IMR-90 (cell line): ENCODE results near the gene B4GALT1. TPM values are rescaled to one million over a fixed set of nuclear protein-coding genes. Genes with fewer than 3 reads are reported as not detected.

Experiments
- ATAC-seq: fragments of 200-7000 bp; cut with Tn5 transposase; 2 replicates; pipeline ENCODE4 v1.9.1; 2020; ENCODE audit warnings: low read depth, mild to moderate bottlenecking, moderate library complexity
- BruUV-seq: library from RNA; stranded (reverse); fragments of 400-500 nt; replicated peaks from 2 replicates; lab custom pipeline; 2021; lab: Mats Ljungman, UMichigan
- CTCF ChIA-PET: fragments of 300-600 bp; formaldehyde crosslinking; extraction: SDS; loops from one replicate; lab custom pipeline; 2021; ENCODE audit warnings: antibody characterized with exemption; lab: Yijun Ruan, JAX
- POLR2A ChIA-PET: fragments of 300-600 bp; sonication (Branson Sonifier 250); formaldehyde crosslinking; loops from one replicate; lab custom pipeline; 2022; ENCODE audit warnings: antibody characterized with exemption; ENCODE audit not compliant: unreplicated experiment; lab: Charles Lee
- DNase-seq: peaks from one replicate; pipeline ENCODE4 v3.0.0; 2013
- H2AFZ ChIP-seq: replicated peaks from 2 replicates; pipeline ENCODE3; 2013; ENCODE audit warnings: low read length, mild to moderate bottlenecking; ENCODE audit not compliant: poor library complexity
- H2AK5ac ChIP-seq: 2 replicates; pipeline ENCODE4 v1.6.1; 2013; ENCODE audit warnings: low read depth, low read length, inconsistent platforms
- H2AK9ac ChIP-seq: replicated peaks from 2 replicates; pipeline ENCODE3; 2013; ENCODE audit warnings: mild to moderate bottlenecking, low read depth, low read length, moderate library complexity; ENCODE audit not compliant: poor library complexity
- H2BK120ac ChIP-seq: 2 replicates; pipeline ENCODE4 v1.6.1; 2013; ENCODE audit warnings: low read depth, low read length, inconsistent platforms
- H2BK15ac ChIP-seq: 3 replicates; pipeline ENCODE4 v1.6.1; 2013; ENCODE audit warnings: low read depth, low read length, inconsistent platforms
- H2BK20ac ChIP-seq: 2 replicates; pipeline ENCODE4 v1.6.1; 2013; ENCODE audit warnings: low read depth, mild to moderate bottlenecking, inconsistent platforms, low read length, moderate library complexity
- H2BK5ac ChIP-seq: 2 replicates; pipeline ENCODE4 v1.6.1; 2013; ENCODE audit warnings: mild to moderate bottlenecking, low read depth, low read length, inconsistent platforms; ENCODE audit not compliant: poor library complexity, severe bottlenecking
- H3K14ac ChIP-seq: replicated peaks from 2 replicates; pipeline ENCODE4 v1.6.1; 2013; ENCODE audit warnings: low read depth, low read length, inconsistent platforms
- H3K18ac ChIP-seq: 2 replicates; pipeline ENCODE4 v1.6.1; 2013; ENCODE audit warnings: low read depth, low read length, control low read depth
- H3K23ac ChIP-seq: 2 replicates; pipeline ENCODE4 v1.6.1; 2013; ENCODE audit warnings: low read depth, low read length, inconsistent platforms
- H3K27ac ChIP-seq: 2 replicates; pipeline ENCODE4 v1.5.1; 2013; ENCODE audit warnings: mild to moderate bottlenecking, control low read depth, low read length; ENCODE audit not compliant: insufficient read depth
- H3K27me3 ChIP-seq: 2 replicates; pipeline ENCODE4 v1.6.1; 2013; ENCODE audit warnings: low read length; ENCODE audit not compliant: control insufficient read depth, insufficient read depth
- H3K36me3 ChIP-seq: 2 replicates; pipeline ENCODE4 v1.6.1; 2013; ENCODE audit warnings: low read length, mixed read lengths; ENCODE audit not compliant: control insufficient read depth, insufficient read depth
- H3K4ac ChIP-seq: 2 replicates; pipeline ENCODE4 v1.6.1; 2013; ENCODE audit warnings: low read depth, low read length, inconsistent platforms
- H3K4me1 ChIP-seq: 2 replicates; pipeline ENCODE4 v1.6.1; 2013; ENCODE audit warnings: low read length, mixed read lengths; ENCODE audit not compliant: control insufficient read depth, insufficient read depth
- H3K4me2 ChIP-seq: 2 replicates; pipeline ENCODE4 v1.6.1; 2013; ENCODE audit warnings: low read depth, mild to moderate bottlenecking, control low read depth, low read length, moderate library complexity
- H3K4me3 ChIP-seq: 2 replicates; pipeline ENCODE4 v1.5.1; 2013; ENCODE audit warnings: low read depth, mild to moderate bottlenecking, control low read depth, low read length, moderate library complexity; ENCODE audit not compliant: insufficient read depth
- H3K56ac ChIP-seq: 2 replicates; pipeline ENCODE4 v1.6.1; 2013; ENCODE audit warnings: low read length, inconsistent platforms; ENCODE audit not compliant: insufficient read depth; ENCODE audit errors: extremely low read depth
- H3K79me1 ChIP-seq, 2 experiments: 2 replicates each; pipeline ENCODE4 v1.6.1; 2013; ENCODE audit warnings: low read length in 2 of 2, inconsistent platforms in 1 of 2, low read depth in 1 of 2
- H3K9ac ChIP-seq: 2 replicates; pipeline ENCODE4 v1.6.1; 2013; ENCODE audit warnings: low read depth, low read length, control low read depth
- H3K9me1 ChIP-seq: 2 replicates; pipeline ENCODE4 v1.6.1; 2013; ENCODE audit warnings: low read length, inconsistent platforms; ENCODE audit not compliant: insufficient read depth
- H3K9me3 ChIP-seq: 2 replicates; pipeline ENCODE4 v1.6.1; 2013; ENCODE audit warnings: low read length; ENCODE audit not compliant: control insufficient read depth, insufficient read depth
- H4K20me1 ChIP-seq: 2 replicates; pipeline ENCODE4 v1.6.1; 2013; ENCODE audit warnings: low read length, inconsistent platforms; ENCODE audit not compliant: insufficient read depth
- H4K5ac ChIP-seq: 2 replicates; pipeline ENCODE4 v1.6.1; 2013; ENCODE audit warnings: mild to moderate bottlenecking, low read depth, low read length, control low read depth
- H4K8ac ChIP-seq, 2 experiments: 2 replicates each; pipeline ENCODE4 v1.6.1; 2013; ENCODE audit warnings: low read depth in 2 of 2, low read length in 2 of 2, control low read depth in 1 of 2, inconsistent platforms in 1 of 2
- H4K91ac ChIP-seq: 2 replicates; pipeline ENCODE4 v1.6.1; 2013; ENCODE audit warnings: low read depth, low read length, inconsistent platforms; ENCODE audit not compliant: insufficient read depth
- BHLHE40 ChIP-seq: fragments of 150-350 bp; IDR thresholded peaks from 2 replicates; pipeline ENCODE4 v1.6.1; 2016; ENCODE audit warnings: mild to moderate bottlenecking, low read depth, low read length
- MAFK ChIP-seq: IDR thresholded peaks from 2 replicates; pipeline ENCODE4 v1.6.1; 2012; ENCODE audit warnings: low read depth, low read length, improper control_type of control experiment
- MAZ ChIP-seq: IDR thresholded peaks from 2 replicates; pipeline ENCODE4 v1.6.1; 2012; ENCODE audit warnings: low read depth, mild to moderate bottlenecking, low read length, improper control_type of control experiment, moderate library complexity, borderline replicate concordance
- RAD21 ChIP-seq: IDR thresholded peaks from 2 replicates; pipeline ENCODE4 v1.6.1; 2012; ENCODE audit warnings: low read length, improper control_type of control experiment
- RFX5 ChIP-seq: IDR thresholded peaks from 2 replicates; pipeline ENCODE4 v1.8.0; 2012; ENCODE audit warnings: low read depth, mild to moderate bottlenecking, low read length, moderate library complexity
- WGBS, 2 experiments: methylation state at CpG; one replicate each; pipeline versions ENCODE4 v1.1.5 to v1.1.7; 2013; ENCODE audit warnings: missing lambda C conversion rate in 2 of 2; ENCODE audit not compliant: insufficient read length in 1 of 2; ENCODE audit errors: extremely low coverage in 2 of 2; 5-methylcytosine and 5-hydroxymethylcytosine counted together
- dilution Hi-C: fragments of 300-500 bp; cut with HindIII; formaldehyde crosslinking; loops from one replicate; pipeline ENCODE4 v1.14.3; 2018; ENCODE audit warnings: low sequenced_read_pairs; ENCODE audit not compliant: unreplicated experiment
- in situ Hi-C: fragments of 300-500 bp; cut with MboI; formaldehyde crosslinking; loops from 3 replicates; pipeline ENCODE4 v1.14.3; 2019; ENCODE audit warnings: low sequenced_read_pairs, inconsistent platforms, mixed read lengths
- intact Hi-C: fragments of 100-400 bp; cut with micrococcal nuclease; formaldehyde crosslinking; loops from 2 replicates; pipeline ENCODE4 v1.10.0; 2022
- polyA plus RNA-seq, 3 experiments: library from polyadenylated mRNA; depleted of rRNA; stranded (reverse); fragments of >200 nt; gene quantifications; 2 replicates each; pipeline ENCODE4 v1.2.3, GENCODE V29; 2012; ENCODE audit warnings: low replicate concordance in 1 of 3
- total RNA-seq: library from RNA; depleted of rRNA; stranded (reverse); fragments of >200 nt; gene quantifications from 2 replicates; pipeline ENCODE4 v1.2.3, GENCODE V29; 2012
- TF ChIP-seq, protein P1 (sequence below): conservative IDR thresholded peaks from 2 replicates; pipeline ENCODE4 v1.5.1; 2012; ENCODE audit warnings: mild to moderate bottlenecking, low read depth, low read length, improper control_type of control experiment

B4GALT1 gene
- total and polyA plus RNA-seq, 2 of the 4 experiments (the other 2 are of a cell fraction): 8.8 to 37.8 TPM

GRCh38 chr9:33154371-33154770, 12.8 kb downstream of the B4GALT1 start:
- no peaks in the 10 kb centered on the region for H3K27me3 ChIP-seq
- no peaks in the 10 kb centered on the region for H3K9me3 ChIP-seq
- no peak overlapping the region for H2AFZ ChIP-seq
- H3K36me3 ChIP-seq: no peaks in the 10 kb centered on the region
- no peak for DNase-seq
- H3K27ac ChIP-seq: no peak overlapping the region
- BruUV-seq: no TSS peak
- no peak overlapping the region for H2AK5ac ChIP-seq
- no peak overlapping the region for H3K56ac ChIP-seq
- WGBS, 2 experiments: no CpG with 5 or more reads among the region's 3 CpGs
- dilution Hi-C loops: no loop called here
- intact Hi-C loops: no loop called here
- H3K9ac ChIP-seq: no peak overlapping the region
- H3K23ac ChIP-seq: no peak overlapping the region
- peaks cover 24% of the 10 kb centered on the region for H3K4me1 ChIP-seq
- H3K4ac ChIP-seq: no peak overlapping the region
- H4K5ac ChIP-seq: no peak overlapping the region
- no peak overlapping the region for H2AK9ac ChIP-seq
- no peak overlapping the region for H3K14ac ChIP-seq
- no peak overlapping the region for H2BK120ac ChIP-seq
- no peak overlapping the region for H3K4me2 ChIP-seq
- peaks cover 6 to 75% of the 10 kb centered on the region in 2 experiments for H3K79me1 ChIP-seq
- H4K20me1 ChIP-seq: peaks cover 21% of the 10 kb centered on the region
- ChIA-PET POLR2A (no interaction called here), CTCF (no interaction called here)
- no peak overlapping the region for H2BK20ac ChIP-seq
- H2BK15ac ChIP-seq: no peak overlapping the region
- ATAC-seq: no peak
- no peak overlapping the region for H3K4me3 ChIP-seq
- H4K8ac ChIP-seq: no peak overlapping the region
- in situ Hi-C loops: no loop called here
- no peak for TF ChIP-seq RFX5
- TF ChIP-seq, protein P1, sequence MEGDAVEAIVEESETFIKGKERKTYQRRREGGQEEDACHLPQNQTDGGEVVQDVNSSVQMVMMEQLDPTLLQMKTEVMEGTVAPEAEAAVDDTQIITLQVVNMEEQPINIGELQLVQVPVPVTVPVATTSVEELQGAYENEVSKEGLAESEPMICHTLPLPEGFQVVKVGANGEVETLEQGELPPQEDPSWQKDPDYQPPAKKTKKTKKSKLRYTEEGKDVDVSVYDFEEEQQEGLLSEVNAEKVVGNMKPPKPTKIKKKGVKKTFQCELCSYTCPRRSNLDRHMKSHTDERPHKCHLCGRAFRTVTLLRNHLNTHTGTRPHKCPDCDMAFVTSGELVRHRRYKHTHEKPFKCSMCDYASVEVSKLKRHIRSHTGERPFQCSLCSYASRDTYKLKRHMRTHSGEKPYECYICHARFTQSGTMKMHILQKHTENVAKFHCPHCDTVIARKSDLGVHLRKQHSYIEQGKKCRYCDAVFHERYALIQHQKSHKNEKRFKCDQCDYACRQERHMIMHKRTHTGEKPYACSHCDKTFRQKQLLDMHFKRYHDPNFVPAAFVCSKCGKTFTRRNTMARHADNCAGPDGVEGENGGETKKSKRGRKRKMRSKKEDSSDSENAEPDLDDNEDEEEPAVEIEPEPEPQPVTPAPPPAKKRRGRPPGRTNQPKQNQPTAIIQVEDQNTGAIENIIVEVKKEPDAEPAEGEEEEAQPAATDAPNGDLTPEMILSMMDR: no peak
- TF ChIP-seq MAZ: no peak
- no peak for TF ChIP-seq BHLHE40
- TF ChIP-seq MAFK: peak; percentile 87
- no peak for TF ChIP-seq RAD21
- no peak overlapping the region for H2BK5ac ChIP-seq
- H3K18ac ChIP-seq: no peak overlapping the region
- peaks cover 36% of the 10 kb centered on the region for H3K9me1 ChIP-seq
- no peak overlapping the region for H4K91ac ChIP-seq
